Measurements from ENCODE around the gene HRAS. TPM values are rescaled to one million over a fixed set of nuclear protein-coding genes. Genes with fewer than 3 reads are reported as not detected.
A peak's percentile ranks its signal among the peaks of the same experiment; 100 is the strongest.

Gene HRAS
- total RNA-seq, 2 donors from 2014 or later, result 13.0 to 15.8 TPM

GRCh38 chr11:531919-532526 is 3.4 kb downstream of the HRAS start:
- Histone ChIP-seq H3K4me3 (no peak overlapping the region), H3K27ac (no peak overlapping the region), H3K4me1 (peaks cover 23% of the 10 kb centered on the region), H3K36me3 (replicated peaks in 1 of 2; ENCODE audit: insufficient read depth in 1 of 2, low read depth in 2 of 2) (peaks cover 0 to 1% of the 10 kb centered on the region in 2 donors), H3K9me3 (no peaks in the 10 kb centered on the region), H3K27me3 (no peaks in the 10 kb centered on the region)
- intact Hi-C loops (cut with DNase I), result no loop called here
- WGBS, 2 donors, result 92 to 95% methylated on average over 12 to 18 of the region's 18 CpGs
- no peak for TF ChIP-seq CTCF (IDR thresholded peaks at IDR 0.05)
- no peak for TF ChIP-seq POLR2A (IDR thresholded peaks at IDR 0.05)
- no peak for ATAC-seq
- no peak for DNase-seq

- Histone ChIP-seq H3K9me3 (no peaks in the 10 kb centered on the region), H3K4me1 (peaks cover 15% of the 10 kb centered on the region), H3K36me3 (replicated peaks in 1 of 2; ENCODE audit: insufficient read depth in 1 of 2, low read depth in 2 of 2) (peaks cover 0 to 1% of the 10 kb centered on the region in 2 donors), H3K27ac (no peak overlapping the region), H3K27me3 (no peaks in the 10 kb centered on the region), H3K4me3 (no peak overlapping the region)
- WGBS, 2 donors, result 81 to 88% methylated on average over 19 to 20 of the region's 28 CpGs
- TF ChIP-seq POLR2A (IDR thresholded peaks at IDR 0.05), result no peak
- TF ChIP-seq CTCF (IDR thresholded peaks at IDR 0.05), result no peak
- ATAC-seq (no peak), DNase-seq (peak in 1 of 4 donors; percentile 12)
- intact Hi-C loops (cut with DNase I), result no loop called here
Observed at GRCh38 chr11:530960-531831, 4.2 kb downstream of the HRAS start.

GRCh38 chr11:529728-530411 is 5.5 kb downstream of the HRAS start:
- TF ChIP-seq CTCF (IDR thresholded peaks at IDR 0.05), result no peak
- no peak for TF ChIP-seq POLR2A (IDR thresholded peaks at IDR 0.05)
- Histone ChIP-seq H3K27me3 (no peaks in the 10 kb centered on the region), H3K36me3 (replicated peaks in 1 of 2; ENCODE audit: insufficient read depth in 1 of 2, low read depth in 2 of 2) (peaks cover 0 to 1% of the 10 kb centered on the region in 2 donors), H3K9me3 (no peaks in the 10 kb centered on the region), H3K4me3 (no peak overlapping the region), H3K4me1 (peaks cover 10% of the 10 kb centered on the region), H3K27ac (no peak overlapping the region)
- DNase-seq, result no peak
- 76 to 83% methylated on average over 7 to 11 of the region's 18 CpGs for WGBS, 2 donors
- intact Hi-C loops (cut with DNase I), result no loop called here
- no peak for ATAC-seq

- no peak overlapping the region for H3K4me3 ChIP-seq
Observed at GRCh38 chr11:528815-529727, 6.3 kb downstream of the HRAS start.

More at GRCh38 chr11:528815-529727, 6.3 kb downstream of the HRAS start:
- TF ChIP-seq POLR2A (IDR thresholded peaks at IDR 0.05) (no peak), CTCF (IDR thresholded peaks at IDR 0.05) (no peak)
- Histone ChIP-seq H3K4me1 (peaks cover 3% of the 10 kb centered on the region), H3K27ac (no peak overlapping the region), H3K27me3 (no peaks in the 10 kb centered on the region), H3K36me3 (replicated peaks in 1 of 2; ENCODE audit: insufficient read depth in 1 of 2, low read depth in 2 of 2) (peaks cover 0 to 1% of the 10 kb centered on the region in 2 donors), H3K9me3 (no peaks in the 10 kb centered on the region)
- intact Hi-C loops (cut with DNase I), result no loop called here
- WGBS, 2 donors, result 76 to 78% methylated on average over 19 to 27 of the region's 29 CpGs
- ATAC-seq, result no peak
- peak in 1 of 4 donors; percentile 13 for DNase-seq

Data from body of pancreas (tissue), 4 donors.